GM18951 (cell line): Measurements from ENCODE around the gene RAD51B.

Experiments used
- POLR2A ChIP-seq: IDR thresholded peaks from 4 replicates; pipeline ENCODE4 v1.6.1; 2011; ENCODE audit warnings: mild to moderate bottlenecking; ENCODE audit not compliant: insufficient read length, insufficient read depth; ENCODE audit errors: extremely low read depth
- in situ Hi-C: fragments of 300-500 bp; cut with MboI; formaldehyde crosslinking; loops from one replicate; pipeline ENCODE4 v1.12.0; 2022; ENCODE audit warnings: low sequenced_read_pairs, mixed read lengths, inconsistent platforms; ENCODE audit not compliant: unreplicated experiment

RAD51B gene

DNA sequence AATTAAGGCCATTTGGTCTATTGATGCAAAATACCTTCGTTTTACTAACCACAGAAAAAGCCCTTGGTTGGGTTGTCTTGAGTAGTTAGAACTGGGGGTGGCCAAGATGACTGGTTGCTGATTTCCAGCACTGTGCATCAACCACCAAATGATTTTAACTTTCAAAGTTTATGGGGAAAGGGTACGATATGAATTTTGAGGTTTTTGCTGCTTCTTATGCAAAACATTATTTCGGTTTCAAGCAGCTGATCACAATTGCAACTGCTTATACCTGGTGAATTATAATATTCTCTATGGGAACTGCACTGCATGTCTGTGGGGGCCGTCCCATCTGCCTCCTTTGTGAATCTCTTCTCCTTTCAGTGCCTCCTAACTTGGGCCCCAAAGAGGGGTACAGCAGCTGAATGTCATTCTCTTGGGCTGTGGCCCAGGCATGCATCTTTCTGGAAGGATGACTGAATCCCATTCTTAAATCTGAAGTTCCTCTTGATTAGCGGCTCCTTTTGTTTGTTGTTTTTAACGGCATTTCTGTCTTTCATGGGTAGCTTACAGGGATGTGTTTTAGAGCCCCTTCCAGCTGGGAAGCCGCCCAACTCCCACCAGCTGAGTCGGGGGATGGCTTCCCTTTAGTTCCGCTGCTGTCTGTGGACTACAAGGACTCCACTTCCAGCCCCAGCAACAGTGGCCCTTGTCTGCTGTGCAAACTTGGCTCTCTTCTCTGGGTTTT lies 493.5 kb downstream of the RAD51B start:
- TF ChIP-seq POLR2A: no peak
- in situ Hi-C loops: no loop called here

GRCh38 chr14:68314642-68315041 lies 495.1 kb downstream of the RAD51B start:
- in situ Hi-C loops: no loop called here
- no peak for TF ChIP-seq POLR2A

DNA sequence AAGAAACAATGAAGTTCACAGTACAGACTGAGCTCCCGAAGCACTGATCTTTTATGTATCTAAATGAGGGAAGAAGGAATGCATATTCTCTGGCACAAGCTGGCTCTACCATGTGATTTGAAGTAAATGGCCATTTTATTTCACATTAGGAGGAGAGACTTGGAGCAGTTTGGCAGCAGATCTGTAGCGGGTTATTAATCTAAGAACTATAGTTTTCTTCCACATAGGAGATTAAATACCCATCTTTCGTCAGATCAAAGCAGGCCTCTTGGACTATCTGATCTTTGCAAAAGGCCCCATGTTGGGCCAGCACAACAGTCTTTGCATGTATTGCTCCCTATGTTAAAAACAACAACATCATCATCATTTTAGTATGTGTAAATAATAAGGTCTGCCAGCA lies 495.5 kb downstream of the RAD51B start:
- in situ Hi-C loops: no loop called here
- no peak for TF ChIP-seq POLR2A

DNA sequence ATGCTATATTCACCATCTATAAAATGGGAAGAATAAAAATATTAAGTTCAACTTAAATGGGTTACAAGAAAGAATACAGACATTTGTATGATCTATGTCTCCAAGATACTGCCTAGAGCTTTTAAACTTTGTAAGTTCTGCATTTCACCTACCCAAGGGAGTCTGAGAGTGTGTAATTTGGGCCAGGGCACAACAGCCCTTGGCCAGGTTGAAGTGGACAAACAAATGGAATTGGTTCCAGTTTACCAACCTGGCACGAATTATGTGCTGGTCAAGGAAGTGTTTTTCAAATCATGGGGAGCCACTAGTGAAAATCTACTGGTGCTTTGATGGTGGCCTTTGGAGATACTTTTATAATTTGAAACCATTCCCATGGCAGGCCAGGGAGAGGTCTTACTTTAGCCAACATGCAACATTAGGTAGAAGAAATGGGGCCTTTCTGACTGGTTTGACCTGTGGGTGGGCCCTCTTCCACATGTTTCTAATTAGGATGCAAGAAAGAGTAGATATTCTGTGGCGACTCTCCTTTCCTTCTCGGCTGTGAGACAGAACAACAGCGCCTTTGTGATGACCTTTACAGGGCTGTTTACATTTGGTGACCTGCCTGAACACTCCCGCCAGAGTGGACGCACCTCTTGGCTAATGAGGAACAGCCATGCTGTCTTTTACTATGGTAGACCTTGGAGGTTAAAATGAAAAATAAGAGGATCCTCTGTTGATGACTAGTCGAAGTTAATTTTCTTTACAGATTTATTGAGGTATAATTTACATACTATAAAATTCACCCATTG lies 496.7 kb downstream of the RAD51B start:
- no peak for TF ChIP-seq POLR2A
- in situ Hi-C loops: no loop called here

DNA sequence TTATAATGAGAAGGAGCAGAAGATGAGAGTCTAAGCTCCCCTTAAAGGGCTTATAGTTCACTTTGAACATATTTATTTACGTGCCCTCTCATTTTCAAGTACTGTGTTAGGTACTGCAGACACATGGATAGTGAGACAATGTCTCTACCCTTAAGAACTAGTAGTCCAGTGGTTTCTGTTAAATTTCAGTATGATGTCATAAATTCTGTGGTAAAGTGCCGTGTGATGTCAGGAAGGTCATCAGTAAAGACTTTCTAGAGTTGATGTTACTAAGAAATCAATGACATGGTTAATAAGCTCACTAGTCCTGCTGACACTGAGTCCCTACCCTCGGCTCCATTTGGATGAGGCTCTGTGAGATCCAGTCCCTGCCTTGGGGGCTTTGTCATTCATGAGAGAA lies 497.7 kb downstream of the RAD51B start:
- no peak for TF ChIP-seq POLR2A
- in situ Hi-C loops: no loop called here

- no peak for TF ChIP-seq POLR2A
- in situ Hi-C loops: no loop called here
These were observed 499.2 kb downstream of the RAD51B start for GRCh38 chr14:68318828-68319227.

DNA sequence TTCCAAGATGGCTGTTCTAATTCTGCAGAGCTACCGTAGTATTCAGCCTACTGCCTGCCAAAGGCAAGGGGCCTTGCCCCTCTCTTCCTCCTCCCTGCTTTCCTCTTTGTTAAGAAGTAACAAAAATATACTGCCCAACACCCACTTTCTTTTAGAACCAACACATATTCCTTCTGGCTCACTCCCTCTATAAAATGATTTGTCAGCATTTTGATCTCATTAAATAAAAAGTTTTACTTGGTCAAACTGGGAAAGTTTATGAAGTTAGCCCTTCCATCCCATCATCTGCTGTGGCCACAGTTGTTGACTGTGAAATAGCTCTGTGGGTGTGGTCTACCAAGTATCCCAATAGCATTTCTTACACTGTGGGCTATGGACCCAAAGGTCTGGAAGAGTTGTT lies 500.9 kb downstream of the RAD51B start:
- in situ Hi-C loops: no loop called here
- no peak for TF ChIP-seq POLR2A

DNA sequence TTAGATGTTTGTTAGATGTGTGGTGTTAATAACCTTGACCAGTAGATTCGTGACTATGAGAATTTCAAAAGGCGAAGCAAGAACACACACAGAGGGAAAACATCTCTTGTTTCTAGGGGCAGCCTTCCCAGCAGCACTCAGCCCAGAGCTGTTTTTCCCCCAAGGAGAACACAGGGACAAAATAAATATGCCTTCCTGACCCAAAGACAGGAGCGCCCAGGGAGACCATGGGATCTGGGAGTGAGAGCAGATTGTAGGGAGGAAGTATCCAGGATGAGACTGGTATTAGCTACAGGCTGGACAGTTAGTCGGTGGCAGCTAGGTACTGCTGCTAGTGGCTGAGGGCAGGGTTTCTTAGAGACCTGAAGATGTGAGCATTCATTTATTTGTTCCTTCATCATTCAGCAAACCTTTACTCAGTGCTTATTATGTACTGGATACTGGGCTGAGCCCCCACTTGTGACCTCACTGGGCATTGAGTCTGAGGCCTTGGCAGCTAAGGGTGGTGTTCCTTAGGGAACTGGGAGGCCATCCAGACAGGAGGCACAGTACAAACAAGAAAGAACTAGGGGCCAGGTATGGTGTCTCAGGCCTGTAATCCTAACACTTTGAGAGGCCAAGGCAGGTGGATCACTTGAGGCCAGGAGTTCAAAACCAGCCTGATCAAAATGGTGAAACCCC lies 503.5 kb downstream of the RAD51B start:
- in situ Hi-C loops: no loop called here
- no peak for TF ChIP-seq POLR2A

DNA sequence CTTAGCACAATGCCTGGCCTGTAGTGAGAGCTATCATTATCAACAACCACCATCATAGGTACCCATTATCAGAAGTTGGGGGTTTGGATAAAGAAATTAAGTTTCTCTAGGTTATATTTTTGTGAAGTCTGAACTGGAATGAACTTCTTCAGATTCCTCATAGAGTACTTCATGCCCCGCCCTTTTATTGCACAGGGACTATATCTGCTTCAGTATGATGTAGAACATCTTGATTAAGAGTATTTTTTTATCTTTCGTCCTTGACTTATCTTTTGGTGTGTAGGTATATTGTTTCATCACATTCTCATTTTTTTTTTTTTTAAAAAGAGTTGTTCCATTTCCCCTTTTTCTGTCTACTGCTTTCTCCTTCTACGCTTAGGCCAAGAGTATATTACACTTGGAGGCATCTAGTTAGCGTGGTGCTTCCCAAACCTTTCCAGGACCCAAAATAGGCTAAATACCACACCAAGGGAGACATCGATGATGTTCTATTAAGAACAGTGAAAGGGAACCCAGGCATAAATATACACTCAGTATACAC lies 505.8 kb downstream of the RAD51B start:
- in situ Hi-C loops: no loop called here
- TF ChIP-seq POLR2A: no peak

DNA sequence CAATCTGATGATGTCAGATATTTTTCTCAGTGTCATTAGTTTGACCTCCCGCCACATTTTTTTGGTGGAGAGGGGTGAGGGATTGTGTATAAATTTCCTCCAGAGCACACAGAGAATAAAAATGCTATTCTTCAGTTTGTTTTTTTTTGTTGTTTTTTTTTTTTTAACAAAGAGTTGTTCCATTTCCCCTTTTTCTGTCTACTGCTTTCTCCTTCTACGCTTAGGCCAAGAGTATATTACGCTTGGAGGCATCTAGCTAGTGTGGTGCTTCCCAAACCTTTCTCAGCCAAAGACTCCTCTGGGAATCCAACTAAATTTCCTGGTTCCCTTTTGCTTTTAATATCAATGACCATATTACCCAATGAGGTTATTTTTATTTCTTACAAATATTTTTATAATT lies 507.7 kb downstream of the RAD51B start:
- TF ChIP-seq POLR2A: no peak
- in situ Hi-C loops: no loop called here

DNA sequence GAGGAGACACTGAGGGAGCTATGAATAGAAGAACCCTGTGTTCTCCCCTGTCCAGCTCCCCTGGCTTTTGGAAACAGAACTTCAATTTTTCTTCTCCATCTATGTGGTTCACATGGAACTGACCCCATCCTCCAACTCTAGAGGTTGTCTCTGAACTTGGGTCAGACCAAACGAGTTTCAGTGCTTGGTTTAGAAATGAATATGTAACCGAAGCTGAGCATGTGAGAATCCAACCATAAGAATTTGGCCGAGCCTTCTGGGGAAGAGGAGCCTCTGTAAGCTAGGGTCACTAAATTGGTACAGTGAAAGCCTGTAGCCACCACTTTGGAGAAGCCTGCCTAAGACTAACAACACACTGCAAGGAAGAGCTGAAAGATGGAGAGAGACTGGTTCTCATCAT lies 508.9 kb downstream of the RAD51B start:
- TF ChIP-seq POLR2A: no peak
- in situ Hi-C loops: no loop called here

- in situ Hi-C loops: no loop called here
- no peak for TF ChIP-seq POLR2A
These were observed 511.8 kb downstream of the RAD51B start for GRCh38 chr14:68331426-68331825.

- no peak for TF ChIP-seq POLR2A
- in situ Hi-C loops: no loop called here
These were observed 512.4 kb downstream of the RAD51B start for GRCh38 chr14:68331991-68332390.
